Stimulated activated naive CD8-positive, alpha-beta T cell treated with anti-CD3 and anti-CD28 coated beads, Interleukin-15, Interleukin-2, amounts not matched to agents 100 U/mL and 50 U/mL, for 24 hours (primary cell): ENCODE measurements around the gene CFD.
"Not testable (repeated sequence)": the region's sequence is repeated elsewhere in the genome, so short reads cannot be mapped to it uniquely, and the experiment has no call there.

Experiments used
- ATAC-seq: fragments of 150-1000 bp; cut with Tn5 transposase; one replicate; pipeline ENCODE4 v1.10.0; 2021
- DNase-seq: peaks from one replicate; pipeline ENCODE4 v3.0.0; 2021

Gene CFD

GRCh38 chr19:858868-859843, at the start of gene CFD:
Gene CFD (plus strand): TSS chr19:859664. CDS start chr19:859690, 26 bp downstream.
- no peak for DNase-seq
- no peak for ATAC-seq

GRCh38 chr19:810077-810855, 49.2 kb upstream of the CFD start:
- DNase-seq, result no peak
- no peak for ATAC-seq

DNA sequence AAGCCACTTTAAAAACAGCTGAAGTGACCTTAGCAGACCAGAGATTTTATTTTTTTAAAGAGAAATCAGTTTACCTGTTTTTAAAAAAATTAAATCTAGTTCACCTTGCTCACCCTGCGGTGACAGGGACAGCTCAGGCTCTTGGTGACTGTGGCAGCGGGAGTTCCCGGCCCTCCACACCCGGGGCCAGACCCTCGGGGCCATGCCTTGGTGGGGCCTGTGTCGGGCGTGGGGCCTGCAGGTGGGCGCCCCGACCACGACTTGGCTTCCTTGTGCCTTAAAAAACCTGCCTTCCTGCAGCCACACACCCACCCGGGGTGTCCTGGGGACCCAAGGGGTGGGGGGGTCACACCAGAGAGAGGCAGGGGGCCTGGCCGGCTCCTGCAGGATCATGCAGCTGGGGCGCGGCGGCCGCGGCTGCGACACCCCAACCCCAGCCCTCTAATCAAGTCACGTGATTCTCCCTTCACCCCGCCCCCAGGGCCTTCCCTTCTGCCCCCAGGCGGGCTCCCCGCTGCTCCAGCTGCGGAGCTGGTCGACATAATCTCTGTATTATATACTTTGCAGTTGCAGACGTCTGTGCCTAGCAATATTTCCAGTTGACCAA, 48.5 kb upstream of the CFD start:
- DNase-seq (no peak), ATAC-seq (no peak)

- DNase-seq, result no peak
- ATAC-seq, result no peak
These were observed 47.9 kb upstream of the CFD start for GRCh38 chr19:811506-812048.

DNA sequence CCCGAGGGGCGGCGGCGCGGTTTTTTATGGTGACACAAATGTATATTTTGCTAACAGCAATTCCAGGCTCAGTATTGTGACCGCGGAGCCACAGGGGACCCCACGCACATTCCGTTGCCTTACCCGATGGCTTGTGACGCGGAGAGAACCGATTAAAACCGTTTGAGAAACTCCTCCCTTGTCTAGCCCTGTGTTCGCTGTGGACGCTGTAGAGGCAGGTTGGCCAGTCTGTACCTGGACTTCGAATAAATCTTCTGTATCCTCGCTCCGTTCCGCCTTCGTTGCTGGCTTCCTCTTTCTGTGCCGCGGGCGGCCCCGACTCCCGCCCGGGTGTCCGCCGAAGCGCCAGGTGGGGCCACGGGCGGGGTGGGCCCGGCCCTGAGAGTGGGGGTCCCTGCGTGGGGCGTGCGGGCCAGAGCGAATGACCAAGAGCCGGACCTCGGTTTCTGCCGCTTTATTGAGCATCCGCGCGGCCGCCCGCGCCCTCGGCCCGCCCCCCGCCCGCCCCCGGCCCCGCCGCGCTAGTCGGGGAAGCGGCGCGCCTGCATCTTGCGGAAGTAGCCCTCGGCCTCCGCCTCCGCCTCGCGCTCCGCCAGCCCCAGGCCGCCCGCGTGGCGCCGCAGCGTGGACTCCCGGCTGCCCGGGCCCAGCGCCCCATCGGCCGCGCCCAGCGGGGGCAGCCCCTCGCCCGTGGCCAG, 47.3 kb upstream of the CFD start:
- ATAC-seq, result no peak
- no peak for DNase-seq

DNA sequence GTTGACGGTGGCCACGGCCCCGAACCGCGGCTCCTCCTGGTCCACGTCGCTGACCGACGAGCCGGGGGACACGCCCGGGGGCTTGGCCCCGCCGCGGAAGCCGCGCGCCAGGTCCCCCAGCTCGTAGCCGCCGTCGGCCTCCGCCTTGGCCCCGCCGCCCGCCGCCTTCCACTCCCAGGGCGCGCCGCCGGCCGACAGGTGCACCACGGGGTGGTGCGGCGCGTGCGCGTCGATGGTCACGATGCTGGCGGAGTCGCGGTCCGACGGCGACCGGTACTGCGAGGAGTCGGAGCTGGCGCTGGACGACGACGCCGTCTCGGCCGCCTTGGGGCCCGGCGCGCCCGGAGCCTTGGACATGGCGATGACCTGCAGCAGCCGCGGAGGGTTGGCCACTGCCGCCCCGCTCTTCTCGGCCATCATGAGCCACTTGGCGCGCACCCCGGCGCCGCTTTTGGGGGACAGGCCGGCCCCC, 46.7 kb upstream of the CFD start:
- ATAC-seq (peak; percentile 7), DNase-seq (no peak)

GRCh38 chr19:813219-814151, 46.0 kb upstream of the CFD start:
- ATAC-seq, result peak; percentile 11
- no peak for DNase-seq

DNA sequence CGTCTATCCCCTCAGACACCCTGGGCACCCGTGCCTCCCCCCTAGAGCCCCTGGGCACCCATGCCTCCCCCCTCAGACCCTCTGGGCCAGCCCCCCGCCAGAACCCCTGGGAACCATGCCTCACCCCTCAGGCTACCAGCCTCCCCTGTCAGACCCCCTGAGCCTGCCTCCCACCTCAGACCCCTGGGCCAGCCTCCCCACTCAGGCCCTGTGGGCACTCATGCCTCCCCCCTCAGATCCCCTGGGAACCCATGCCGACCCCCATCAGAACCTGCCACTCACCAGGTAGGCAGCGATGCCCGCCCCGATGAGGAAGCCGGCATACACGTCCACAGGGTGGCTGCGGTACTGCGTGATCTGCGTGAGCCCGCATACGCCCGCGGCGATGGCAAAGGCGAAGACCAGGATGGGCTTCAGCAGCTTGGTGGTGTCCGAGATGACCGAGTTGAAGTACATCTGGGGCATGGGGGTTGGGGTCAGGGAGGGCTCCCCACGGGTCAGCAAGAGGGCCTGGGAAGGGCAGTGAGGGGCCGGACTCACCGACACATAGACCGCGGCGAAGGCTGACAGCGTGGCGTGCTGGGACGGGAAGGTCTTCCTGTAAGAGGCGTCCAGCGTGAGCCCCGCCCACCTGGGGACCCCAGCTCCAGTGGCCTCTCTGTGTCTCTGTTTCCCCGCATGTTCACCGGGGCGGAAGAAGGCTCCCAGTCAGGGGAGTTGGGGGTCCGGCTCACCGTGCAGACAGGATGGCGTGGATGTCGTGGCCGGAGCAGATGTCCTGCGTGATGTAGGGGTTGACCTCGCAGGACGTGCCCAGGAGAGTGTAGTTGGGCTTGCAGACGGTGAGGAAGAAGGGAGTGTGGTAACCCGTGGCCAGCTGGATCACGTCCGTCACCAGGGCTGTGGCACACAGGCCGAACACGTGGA, 45.0 kb upstream of the CFD start:
- ATAC-seq, result peak; percentile 7
- DNase-seq, result no peak

DNA sequence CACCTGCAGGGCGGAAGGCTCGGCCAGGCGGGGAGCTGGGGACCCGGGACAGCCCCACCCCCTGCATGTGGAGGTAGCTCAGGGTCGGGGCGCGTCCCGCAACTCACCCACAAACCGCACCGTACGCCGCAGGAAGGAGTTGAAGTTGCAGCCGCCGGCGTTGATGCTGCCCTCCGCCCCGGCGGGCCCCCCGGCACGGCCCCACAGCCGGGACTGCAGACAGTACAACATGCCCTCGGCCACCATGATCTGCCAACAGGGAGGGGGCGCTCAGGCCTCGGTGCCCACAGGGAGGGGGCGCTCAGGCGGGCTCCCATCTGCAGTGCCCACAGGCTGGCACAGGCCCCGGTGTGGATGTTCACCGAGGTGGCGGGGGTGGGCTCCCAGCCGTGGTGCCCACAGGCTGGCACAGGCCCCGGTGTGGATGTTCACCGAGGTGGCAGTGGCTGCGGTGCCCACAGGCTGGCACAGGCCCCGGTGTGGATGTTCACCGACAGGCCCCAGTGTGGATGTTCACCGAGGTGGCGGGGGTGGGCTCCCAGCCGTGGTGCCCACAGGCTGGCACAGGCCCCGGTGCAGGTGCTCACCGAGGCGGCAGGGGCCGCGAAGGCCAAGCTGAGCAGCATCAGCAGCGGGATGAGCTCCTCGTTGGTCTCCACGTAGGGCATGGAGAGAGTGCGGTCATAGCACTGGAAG, 44.2 kb upstream of the CFD start:
- DNase-seq (no peak), ATAC-seq (peak; percentile 7)

- no peak for DNase-seq
- no peak for ATAC-seq
These were observed 43.5 kb upstream of the CFD start for GRCh38 chr19:815775-816499.

GRCh38 chr19:816500-816857, 43.0 kb upstream of the CFD start:
- ATAC-seq (no peak), DNase-seq (no peak)

GRCh38 chr19:820212-820611, 39.3 kb upstream of the CFD start:
- not testable (repeated sequence) for DNase-seq, ATAC-seq

GRCh38 chr19:821231-821824, 38.1 kb upstream of the CFD start:
- ATAC-seq, result no peak
- no peak for DNase-seq

GRCh38 chr19:821825-822503, 37.5 kb upstream of the CFD start, which contains the start of gene PLPPR3:
Gene PLPPR3 (minus strand): TSS chr19:821955. CDS start chr19:821559, 396 bp downstream.
- ATAC-seq (no peak), DNase-seq (no peak)

DNA sequence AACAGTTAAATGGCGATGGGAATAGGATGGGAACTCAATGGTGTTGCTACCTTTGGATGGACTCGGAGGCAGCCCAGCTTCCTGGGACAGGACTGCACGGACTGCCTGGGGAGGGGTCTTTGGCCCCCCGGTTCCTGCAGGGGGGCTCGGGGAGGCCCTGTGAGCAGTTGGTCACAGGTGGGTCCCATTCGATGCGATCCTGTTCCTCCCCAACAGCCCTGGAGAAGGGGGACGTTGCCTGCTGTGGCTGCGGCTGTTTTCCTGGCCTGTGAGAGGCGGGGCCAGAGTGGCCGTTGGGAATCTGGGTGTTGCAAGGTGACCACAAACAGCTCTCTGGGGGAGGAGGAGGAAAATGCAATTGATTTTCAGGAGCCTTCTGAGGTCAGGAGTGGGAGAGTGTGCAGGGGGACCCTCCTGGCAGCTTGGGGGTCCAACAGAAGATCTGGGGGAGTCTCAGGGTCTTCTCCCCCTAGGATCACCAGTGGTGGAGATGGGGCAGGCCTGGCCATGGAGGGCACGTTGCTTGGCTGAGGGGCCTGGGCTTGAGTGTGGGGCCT, 35.8 kb upstream of the CFD start:
- DNase-seq, result no peak

GRCh38 chr19:824885-825284, 34.6 kb upstream of the CFD start:
- DNase-seq, result no peak
- ATAC-seq, result no peak

More for the DNA sequence above, 35.8 kb upstream of the CFD start:
- no peak for ATAC-seq
